GM18867 (cell line): Measurements from ENCODE around the gene SAG.
"Not testable (repeated sequence)": the region's sequence is repeated elsewhere in the genome, so short reads cannot be mapped to it uniquely, and the experiment has no call there.

ENCODE experiments used
- ATAC-seq: cut with Tn5 transposase; IDR thresholded peaks from one replicate; pipeline ENCODE4 v1.9.1; 2021; ENCODE audit warnings: mild to moderate bottlenecking, moderate library complexity; ENCODE audit not compliant: unreplicated experiment

Gene SAG

GRCh38 chr2:233328922-233329321 lies 21.3 kb downstream of the SAG start:
- no peak for ATAC-seq

DNA sequence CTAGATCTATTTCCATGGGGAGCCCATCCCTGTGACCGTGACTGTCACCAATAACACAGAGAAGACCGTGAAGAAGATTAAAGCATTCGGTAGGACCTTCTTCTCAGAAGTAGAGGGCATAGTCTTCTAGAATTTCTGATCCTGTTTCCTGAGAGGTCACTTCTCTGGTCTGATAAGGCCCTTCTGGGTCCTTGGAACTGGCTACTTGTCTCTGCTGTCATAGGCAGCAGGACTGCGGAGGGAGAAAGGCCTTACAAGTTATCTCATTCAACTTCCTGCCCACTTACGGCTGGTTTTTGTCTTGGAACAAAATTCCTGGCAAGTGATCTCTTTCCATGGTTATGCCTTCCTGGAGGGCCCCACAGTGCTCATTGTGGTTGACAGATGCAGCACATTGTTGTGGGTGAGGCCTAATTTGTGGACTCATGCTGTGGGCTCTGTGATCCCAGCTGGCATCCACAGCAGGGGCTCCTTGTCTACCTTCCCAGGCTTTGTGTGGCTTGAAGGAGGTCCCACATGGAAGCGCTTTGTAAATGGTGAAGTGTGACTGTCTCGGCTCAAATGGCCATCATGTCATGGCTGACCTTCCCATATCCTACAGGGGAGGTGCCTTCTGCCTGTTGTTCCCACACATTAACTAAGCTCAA lies 22.0 kb downstream of the SAG start:
- ATAC-seq, result no peak

DNA sequence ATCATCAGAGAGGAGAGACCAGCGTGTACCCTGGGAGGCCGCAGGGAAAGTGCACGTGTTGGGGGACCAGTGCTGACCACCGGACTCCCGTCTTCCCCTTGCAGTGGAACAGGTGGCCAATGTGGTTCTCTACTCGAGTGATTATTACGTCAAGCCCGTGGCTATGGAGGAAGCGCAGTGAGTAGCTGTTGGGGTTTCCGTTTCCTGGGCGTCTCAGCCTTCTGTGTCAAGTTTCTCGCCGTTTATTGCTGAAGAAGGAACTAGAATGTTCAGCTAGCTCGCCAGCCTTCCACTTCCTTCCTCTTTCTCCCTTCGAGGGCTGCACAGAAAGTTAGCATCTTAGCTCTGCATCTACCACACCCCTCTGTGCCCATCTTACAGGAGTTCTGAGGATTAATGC lies 23.9 kb downstream of the SAG start:
- ATAC-seq, result peak; percentile 87

GRCh38 chr2:233332125-233332524 lies 24.5 kb downstream of the SAG start:
- no peak for ATAC-seq

- no peak for ATAC-seq
Observed at GRCh38 chr2:233334915-233335314, 27.3 kb downstream of the SAG start.

- ATAC-seq, result not testable (repeated sequence)
Observed at GRCh38 chr2:233336091-233336490, 28.5 kb downstream of the SAG start.

- no peak for ATAC-seq
Observed at GRCh38 chr2:233336541-233336940, 28.9 kb downstream of the SAG start.

GRCh38 chr2:233338046-233338445 lies 30.4 kb downstream of the SAG start:
- ATAC-seq, result no peak

GRCh38 chr2:233338812-233339368 lies 31.3 kb downstream of the SAG start:
- no peak for ATAC-seq

DNA sequence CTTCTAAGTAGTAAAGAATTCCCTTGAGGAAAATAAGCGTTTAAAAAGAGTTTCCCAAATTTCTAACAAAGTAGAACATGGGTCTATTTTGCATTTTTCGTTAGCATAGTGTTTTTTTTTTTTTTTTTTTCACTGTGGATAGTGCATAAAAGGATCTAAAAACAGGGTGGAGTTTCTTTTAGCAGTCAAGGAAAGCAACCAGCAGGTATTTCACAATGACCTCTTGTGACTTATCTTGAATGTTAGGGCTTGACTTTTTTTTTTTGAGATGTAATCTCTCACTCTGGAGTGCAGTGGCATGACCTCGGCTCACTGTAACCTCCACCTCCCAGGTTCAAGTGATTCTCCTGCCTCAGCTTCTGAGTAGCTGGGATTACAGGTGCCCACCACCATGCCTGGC lies 31.8 kb downstream of the SAG start:
- ATAC-seq, result no peak

GRCh38 chr2:233341296-233341695 lies 33.7 kb downstream of the SAG start:
- ATAC-seq, result no peak

- no peak for ATAC-seq
Observed at GRCh38 chr2:233342301-233342700, 34.7 kb downstream of the SAG start.

DNA sequence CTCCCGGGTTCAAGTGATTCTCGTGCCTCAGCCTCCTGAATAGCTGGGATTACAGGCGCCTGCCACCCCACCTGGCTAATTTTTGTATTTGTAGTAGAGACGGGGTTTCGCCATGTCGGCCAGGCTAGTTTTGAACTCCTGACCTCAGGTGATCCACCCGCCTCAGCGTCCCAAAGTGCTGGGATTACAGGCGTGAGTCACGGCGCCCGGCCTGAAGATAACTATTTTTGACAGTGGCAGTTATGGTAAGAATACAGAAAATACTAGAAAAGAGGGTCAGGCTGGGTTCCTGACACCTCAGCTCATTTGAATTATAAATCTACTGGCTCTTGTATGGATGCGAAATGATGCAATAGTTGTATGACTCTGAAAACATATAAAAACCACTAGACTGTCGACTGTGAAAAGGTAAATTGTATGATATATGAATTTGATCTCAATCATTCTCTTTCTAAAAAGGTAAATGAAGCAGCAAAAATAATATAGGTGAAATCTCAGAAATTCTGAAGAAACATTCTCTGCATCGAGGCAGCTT lies 35.6 kb downstream of the SAG start:
- ATAC-seq, result no peak

DNA sequence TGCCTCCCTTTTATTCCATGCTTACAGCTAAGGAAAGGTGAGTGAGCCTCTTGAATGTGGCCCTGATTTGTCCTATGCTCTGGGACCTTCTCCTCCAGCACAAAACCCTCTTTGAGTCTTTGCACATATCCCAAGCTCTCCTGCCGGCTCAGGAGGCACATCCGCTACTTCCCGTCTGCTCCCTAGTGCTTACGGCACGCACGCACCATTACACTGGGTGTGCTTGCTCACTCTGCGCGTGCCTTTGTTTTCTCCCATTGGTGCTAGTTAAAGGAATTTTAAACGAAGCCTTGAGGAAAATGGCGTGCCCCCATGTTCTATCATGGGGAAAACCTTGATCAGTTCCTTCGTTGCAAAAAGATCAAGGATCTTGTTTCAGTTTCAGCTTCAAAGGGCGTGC lies 38.8 kb downstream of the SAG start:
- ATAC-seq, result no peak

DNA sequence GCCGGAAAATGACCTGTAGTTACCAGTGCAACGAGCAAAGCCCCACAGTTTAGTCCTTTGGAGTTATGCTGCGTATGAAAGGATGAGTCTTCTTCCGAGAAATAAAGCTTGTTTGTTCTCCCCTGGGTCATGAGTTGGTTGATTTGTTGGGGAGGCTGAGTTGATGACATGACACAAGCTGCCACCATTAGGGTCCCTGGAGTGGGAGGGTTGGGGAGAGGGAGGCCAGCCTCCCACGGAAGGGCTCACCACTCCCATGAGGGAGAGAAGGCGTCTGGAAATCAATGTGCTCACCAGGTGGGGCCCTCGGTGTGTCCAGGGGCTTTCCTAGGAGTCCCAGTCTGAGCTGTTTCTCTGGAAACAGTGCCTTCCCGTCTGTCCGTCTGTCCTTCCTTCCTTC lies 39.3 kb downstream of the SAG start:
- ATAC-seq, result no peak

DNA sequence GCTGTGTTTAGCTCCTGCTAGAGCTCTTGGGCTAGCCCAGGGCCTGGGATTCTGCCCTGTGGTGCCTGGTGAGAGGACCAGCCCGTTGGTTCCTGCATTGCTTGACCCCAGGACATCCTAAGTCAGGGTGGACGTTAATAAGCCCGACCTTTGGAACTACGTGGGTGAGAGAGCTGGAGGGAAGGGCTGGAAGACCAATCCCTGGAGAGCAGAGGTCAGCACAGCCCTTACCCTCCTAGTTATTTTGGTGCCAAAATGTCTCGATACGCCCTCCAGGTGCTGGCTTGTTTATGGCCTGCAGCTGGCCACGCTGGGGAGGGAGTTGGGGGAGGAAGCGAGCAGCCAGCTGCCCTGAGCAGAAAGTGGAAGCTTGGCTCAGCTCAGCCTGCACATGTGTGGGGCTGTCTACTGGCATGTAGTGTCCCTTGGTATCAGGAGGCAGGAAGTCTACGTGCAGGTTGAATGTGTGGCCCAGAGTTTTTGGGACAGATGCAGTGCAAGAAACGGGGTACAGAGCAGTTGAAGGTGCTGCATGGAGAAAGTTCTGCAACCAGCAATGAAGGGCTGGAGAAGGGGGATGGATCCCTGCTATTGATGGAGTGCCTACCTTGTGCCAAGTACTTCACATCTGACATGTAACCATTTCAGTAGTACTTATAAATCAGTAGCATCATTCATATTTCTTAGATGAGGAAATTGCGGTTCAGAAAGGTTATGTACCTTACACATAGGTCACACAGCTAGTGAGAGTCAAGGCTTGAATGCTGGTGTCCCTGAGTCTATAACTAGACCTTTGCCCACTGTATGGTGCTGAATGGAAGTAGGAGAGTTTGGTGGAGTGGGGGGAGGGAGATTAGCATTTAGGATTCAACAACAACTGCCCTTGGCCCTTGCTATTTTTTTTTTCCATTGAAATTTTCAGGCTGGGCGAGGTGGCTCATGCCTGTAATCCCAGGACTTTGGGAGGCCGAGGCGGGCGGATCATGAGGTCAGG lies 41.7 kb downstream of the SAG start:
- ATAC-seq, result peak; percentile 49

DNA sequence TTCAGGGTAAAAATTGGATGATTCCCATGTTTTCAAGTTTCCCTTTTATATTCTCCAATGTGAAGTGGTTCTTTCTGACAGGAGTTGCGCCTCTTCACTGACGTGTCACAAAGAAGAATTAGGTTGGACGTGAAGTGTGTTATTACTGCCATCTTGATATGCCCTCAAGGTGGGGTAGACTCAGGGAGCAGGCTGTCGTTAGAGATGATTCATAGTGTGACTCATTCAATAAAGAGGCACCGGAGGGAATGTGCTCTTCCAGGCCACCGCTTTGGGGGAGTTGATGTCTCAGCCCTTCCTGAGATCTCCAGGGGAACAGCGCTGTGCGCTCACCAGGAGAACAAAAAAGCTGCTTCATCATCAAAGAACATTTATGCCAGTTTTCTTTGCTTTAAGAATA lies 43.1 kb downstream of the SAG start:
- ATAC-seq, result no peak

GRCh38 chr2:233351423-233351822 lies 43.8 kb downstream of the SAG start:
- ATAC-seq, result no peak

GRCh38 chr2:233352141-233352842 lies 44.7 kb downstream of the SAG start:
- no peak for ATAC-seq

- no peak for ATAC-seq
Observed at GRCh38 chr2:233353101-233353768, 45.6 kb downstream of the SAG start.
